Keratinocyte (primary cell): ENCODE data around the gene PPP1R12A. TPM values are rescaled to one million over a fixed set of nuclear protein-coding genes. Genes with fewer than 3 reads are reported as not detected.

Experiments
- DNase-seq: peaks from one replicate; pipeline ENCODE4 v3.0.0-alpha.2; 2011; ENCODE audit warnings: low read depth, missing footprints, low spot score
- FAIRE-seq: peaks from 2 replicates; lab custom pipeline; 2011; peaks lifted over from hg19 to GRCh38; lab: Jason Lieb, UNC
- H2AFZ ChIP-seq: 2 replicates; pipeline ENCODE4 v1.6.0; 2012; ENCODE audit warnings: low read length, control low read depth, inconsistent platforms; ENCODE audit not compliant: control insufficient read depth
- H3K27ac ChIP-seq: 2 replicates; pipeline ENCODE4 v1.5.1; 2011; ENCODE audit warnings: low read length; ENCODE audit not compliant: control insufficient read depth, insufficient read depth
- H3K27me3 ChIP-seq: 3 replicates; pipeline ENCODE4 v1.6.0; 2011; ENCODE audit warnings: low read length; ENCODE audit not compliant: control insufficient read depth, insufficient read depth; ENCODE audit errors: extremely low read depth
- H3K36me3 ChIP-seq, 2 experiments: 2 replicates in 1 of 2; 3 replicates in 1 of 2; pipeline ENCODE4 v1.5.1; 2011; ENCODE audit warnings: low read length in 2 of 2, mild to moderate bottlenecking in 1 of 2; ENCODE audit not compliant: control insufficient read depth in 2 of 2, insufficient read depth in 2 of 2; ENCODE audit errors: extremely low read depth in 1 of 2
- H3K4me1 ChIP-seq: 3 replicates; pipeline ENCODE4 v1.5.1; 2011; ENCODE audit warnings: low read length; ENCODE audit not compliant: control insufficient read depth, insufficient read depth; ENCODE audit errors: extremely low read depth
- H3K4me2 ChIP-seq: 3 replicates; pipeline ENCODE4 v1.6.0; 2011; ENCODE audit warnings: low read depth, low read length; ENCODE audit not compliant: control insufficient read depth, insufficient read depth; ENCODE audit errors: extremely low read depth
- H3K4me3 ChIP-seq, 3 experiments: fragments of 200-600 bp in 1 of 3; sonication (generic) in 1 of 3; 2 replicates in 2 of 3; 3 replicates in 1 of 3; pipeline ENCODE4 v1.5.1; 2011 to 2016; ENCODE audit warnings: low read length in 3 of 3, mild to moderate bottlenecking in 3 of 3, control low read depth in 2 of 3, inconsistent platforms in 1 of 3, low read depth in 1 of 3, mixed read lengths in 1 of 3, mixed run types in 1 of 3, moderate library complexity in 1 of 3; ENCODE audit not compliant: control insufficient read depth in 2 of 3, insufficient read depth in 2 of 3; ENCODE audit errors: extremely low read depth in 1 of 3
- H3K79me2 ChIP-seq: 2 replicates; pipeline ENCODE4 v1.6.0; 2012; ENCODE audit warnings: low read length; ENCODE audit not compliant: control insufficient read depth, insufficient read depth
- H3K9ac ChIP-seq: 3 replicates; pipeline ENCODE4 v1.6.0; 2011; ENCODE audit warnings: low read length; ENCODE audit not compliant: control insufficient read depth, insufficient read depth; ENCODE audit errors: extremely low read depth
- H3K9me1 ChIP-seq: 3 replicates; pipeline ENCODE4 v1.6.0; 2011; ENCODE audit warnings: low read length; ENCODE audit not compliant: control insufficient read depth, insufficient read depth; ENCODE audit errors: extremely low read depth
- H3K9me3 ChIP-seq: 2 replicates; pipeline ENCODE4 v1.5.1; 2012; ENCODE audit warnings: low read depth, low read length; ENCODE audit not compliant: control insufficient read depth
- H4K20me1 ChIP-seq: 3 replicates; pipeline ENCODE4 v1.6.0; 2011; ENCODE audit warnings: low read length; ENCODE audit not compliant: control insufficient read depth, insufficient read depth; ENCODE audit errors: extremely low read depth
- CTCF ChIP-seq, 3 experiments: IDR thresholded peaks in 1 of 3; conservative IDR thresholded peaks in 1 of 3; optimal IDR thresholded peaks in 1 of 3; 2 replicates in 2 of 3; 3 replicates in 1 of 3; pipeline versions ENCODE3 to v1.5.1; 2011; ENCODE audit warnings: low read length in 3 of 3, mild to moderate bottlenecking in 3 of 3, moderate library complexity in 2 of 3, control low read depth in 1 of 3, inconsistent platforms in 1 of 3; ENCODE audit not compliant: insufficient read depth in 2 of 3; ENCODE audit errors: extremely low read depth in 1 of 3
- EZH2 ChIP-seq: IDR thresholded peaks from one replicate; pipeline ENCODE4 v1.6.1; 2012; ENCODE audit warnings: inconsistent platforms, mild to moderate bottlenecking, low read length, moderate library complexity
- dilution Hi-C: fragments of 300-500 bp; cut with MboI; formaldehyde crosslinking; loops from one replicate; pipeline ENCODE4 v1.7.0; 2020; ENCODE audit warnings: low sequenced_read_pairs; ENCODE audit not compliant: extremely low pct_ligation_motif_present
- polyA plus RNA-seq, 5 experiments: library from polyadenylated mRNA; depleted of rRNA in 3 of 5; stranded (reverse) in 3 of 5; stranded (forward) in 1 of 5; unstranded in 1 of 5; fragments of >200 nt; gene quantifications; 1 replicate in 1 of 5; 2 replicates in 3 of 5; 3 replicates in 1 of 5; pipeline versions ENCODE4 v1.2.1 to v1.2.3, GENCODE V29; 2011 to 2012; ENCODE audit warnings: missing spikeins in 2 of 5, low read depth in 1 of 5, low replicate concordance in 1 of 5

PPP1R12A gene
- polyA plus RNA-seq, 1 donor (not counting 4 experiments of a cell fraction or from before 2014, with no cell fraction given) = 45.2 TPM

- Histone ChIP-seq H3K9me1 (no peaks in the 10 kb centered on the region), H3K9ac (no peak overlapping the region), H3K4me1 (no peaks in the 10 kb centered on the region), H2AFZ (no peak overlapping the region), H3K4me2 (no peak overlapping the region), H3K4me3 (no peak overlapping the region), H3K36me3 (no peaks in the 10 kb centered on the region), H3K27me3 (no peaks in the 10 kb centered on the region), H4K20me1 (no peaks in the 10 kb centered on the region), H3K79me2 (no peaks in the 10 kb centered on the region), H3K9me3 (no peaks in the 10 kb centered on the region), H3K27ac (no peak overlapping the region)
- TF ChIP-seq CTCF (optimal IDR thresholded peaks at IDR 0.05 in 1 of 3, IDR thresholded peaks at IDR 0.05 in 1 of 3, conservative IDR thresholded peaks at IDR 0.05 in 1 of 3; ENCODE audit: extremely low read depth in 1 of 3, insufficient read depth in 2 of 3, low read length in 3 of 3) (no peak), EZH2 (no peak)
- FAIRE-seq (no peak), DNase-seq (no peak)
- dilution Hi-C loops = no loop called here
These were observed 22.0 kb upstream of the PPP1R12A start for GRCh38 chr12:79956896-79957295.

- no peak for FAIRE-seq
- no peak overlapping the region for H3K4me3 ChIP-seq
- H3K27me3 ChIP-seq = no peaks in the 10 kb centered on the region
- DNase-seq = no peak
- H3K4me1 ChIP-seq = no peaks in the 10 kb centered on the region
- no peak overlapping the region for H3K27ac ChIP-seq
- TF ChIP-seq EZH2 (no peak), CTCF (optimal IDR thresholded peaks at IDR 0.05 in 1 of 3, IDR thresholded peaks at IDR 0.05 in 1 of 3, conservative IDR thresholded peaks at IDR 0.05 in 1 of 3; ENCODE audit: extremely low read depth in 1 of 3, insufficient read depth in 2 of 3, low read length in 3 of 3) (no peak)
- H3K9me1 ChIP-seq = no peaks in the 10 kb centered on the region
- dilution Hi-C loops = no loop called here
- no peaks in the 10 kb centered on the region for H3K79me2 ChIP-seq
- H3K9ac ChIP-seq = no peak overlapping the region
- no peaks in the 10 kb centered on the region for H4K20me1 ChIP-seq
- H3K36me3 ChIP-seq = no peaks in the 10 kb centered on the region
- no peak overlapping the region for H2AFZ ChIP-seq
- H3K4me2 ChIP-seq = no peak overlapping the region
- no peaks in the 10 kb centered on the region for H3K9me3 ChIP-seq
These were observed 20.7 kb upstream of the PPP1R12A start for GRCh38 chr12:79955561-79955960.
